GM23338 (cell line): ENCODE measurements around the gene PNMA8B. TPM values are rescaled to one million over a fixed set of nuclear protein-coding genes. Genes with fewer than 3 reads are reported as not detected.

Source experiments
- ATAC-seq: fragments of 200-7000 bp; cut with Tn5 transposase; 3 replicates; pipeline ENCODE4 v1.9.1; 2020
- DNase-seq: peaks from one replicate; pipeline ENCODE4 v3.0.0-alpha.2; 2015; ENCODE audit warnings: low spot score
- H2AFZ ChIP-seq: fragments of 200-600 bp; sonication (generic); 2 replicates; pipeline ENCODE4 v1.8.0; 2016; ENCODE audit warnings: antibody characterized with exemption, mild to moderate bottlenecking, moderate library complexity
- H3F3A ChIP-seq: fragments of 200-600 bp; sonication (generic); replicated peaks from 2 replicates; pipeline ENCODE4 v1.8.0; 2017; ENCODE audit warnings: antibody characterized with exemption, mixed run types, low read depth
- H3K27ac ChIP-seq: fragments of 200-600 bp; sonication (generic); 2 replicates; pipeline ENCODE4 v1.6.1; 2016; ENCODE audit warnings: low read depth
- H3K27me3 ChIP-seq: fragments of 200-600 bp; sonication (generic); 2 replicates; pipeline ENCODE4 v1.8.0; 2016; ENCODE audit warnings: mild to moderate bottlenecking, mixed run types, moderate library complexity; ENCODE audit not compliant: insufficient read depth
- H3K36me3 ChIP-seq: fragments of 200-600 bp; sonication (generic); 2 replicates; pipeline ENCODE4 v1.8.0; 2016; ENCODE audit warnings: mild to moderate bottlenecking; ENCODE audit not compliant: insufficient read depth
- H3K4me1 ChIP-seq: fragments of 200-600 bp; sonication (generic); 2 replicates; pipeline ENCODE4 v1.8.0; 2016; ENCODE audit warnings: mild to moderate bottlenecking, moderate library complexity; ENCODE audit not compliant: insufficient read depth
- H3K4me2 ChIP-seq: fragments of 200-600 bp; sonication (generic); 2 replicates; pipeline ENCODE4 v1.7.1; 2017; ENCODE audit warnings: mixed run types
- H3K4me3 ChIP-seq: fragments of 200-600 bp; sonication (generic); 2 replicates; pipeline ENCODE4 v1.6.1; 2016; ENCODE audit warnings: mixed run types
- H3K79me2 ChIP-seq: fragments of 200-600 bp; sonication (generic); replicated peaks from 2 replicates; pipeline ENCODE4 v1.8.0; 2017; ENCODE audit warnings: mild to moderate bottlenecking; ENCODE audit not compliant: insufficient read depth
- H3K9me2 ChIP-seq: fragments of 200-600 bp; sonication (generic); 2 replicates; pipeline ENCODE4 v1.8.0; 2017; ENCODE audit not compliant: insufficient read depth
- H4K20me1 ChIP-seq: fragments of 200-600 bp; sonication (generic); replicated peaks from 2 replicates; pipeline ENCODE4 v1.8.0; 2017; ENCODE audit warnings: mild to moderate bottlenecking; ENCODE audit not compliant: insufficient read depth
- H3K27ac Mint-ChIP-seq: 2 replicates; pipeline ENCODE4 v1.8.0; 2020; ENCODE audit warnings: inconsistent platforms, mild to moderate bottlenecking, moderate library complexity, mixed read lengths
- H3K27me3 Mint-ChIP-seq: 3 replicates; pipeline ENCODE4 v1.8.0; 2022; ENCODE audit warnings: low read depth, mild to moderate bottlenecking, moderate library complexity, mixed read lengths, inconsistent platforms; ENCODE audit not compliant: insufficient read depth, poor library complexity
- H3K36me3 Mint-ChIP-seq: 3 replicates; pipeline ENCODE4 v1.8.0; 2021; ENCODE audit warnings: low read depth, mild to moderate bottlenecking, inconsistent platforms, moderate library complexity, mixed read lengths
- H3K4me1 Mint-ChIP-seq: 3 replicates; pipeline ENCODE4 v1.8.0; 2020; ENCODE audit warnings: mild to moderate bottlenecking, inconsistent platforms, mixed read lengths
- H3K4me3 Mint-ChIP-seq: 3 replicates; pipeline ENCODE4 v1.8.0; 2021; ENCODE audit warnings: moderate library complexity, mild to moderate bottlenecking, inconsistent platforms, mixed read lengths
- H3K9me3 Mint-ChIP-seq: 3 replicates; pipeline ENCODE4 v1.8.0; 2020; ENCODE audit warnings: moderate library complexity, mild to moderate bottlenecking, inconsistent platforms, mixed read lengths
- ETS1 ChIP-seq: IDR thresholded peaks from 2 replicates; pipeline ENCODE4 v1.6.1; 2016; ENCODE audit warnings: antibody characterized with exemption
- EZH2phosphoT487 ChIP-seq: fragments of 200-600 bp; sonication (generic); IDR thresholded peaks from one replicate; pipeline ENCODE4 v1.8.1; 2018; ENCODE audit warnings: antibody characterized with exemption; ENCODE audit not compliant: unreplicated experiment
- JUNB ChIP-seq: IDR thresholded peaks from one replicate; pipeline ENCODE4 v1.6.1; 2016; ENCODE audit warnings: antibody characterized with exemption; ENCODE audit not compliant: unreplicated experiment
- NANOG ChIP-seq: IDR thresholded peaks from 2 replicates; pipeline ENCODE4 v1.6.1; 2016; ENCODE audit warnings: antibody characterized with exemption, borderline replicate concordance
- POLR2AphosphoS5 ChIP-seq: IDR thresholded peaks from 2 replicates; pipeline ENCODE4 v1.6.1; 2016; ENCODE audit warnings: antibody characterized with exemption, low read depth
- ZNF462 ChIP-seq: fragments of 250-450 bp; sonication (Bioruptor Pico); IDR thresholded peaks from 2 replicates; pipeline ENCODE4 v1.5.0; 2020; ENCODE audit warnings: mild to moderate bottlenecking, moderate library complexity
- polyA plus RNA-seq: library from polyadenylated mRNA; unstranded; fragments of >200 nt; fragmentation: Nextera tagmentation; extraction: Ambion mirVana; gene quantifications from 2 replicates; pipeline ENCODE4 v1.2.1, GENCODE V29; 2016
- total RNA-seq: library from RNA; depleted of rRNA; stranded (reverse); fragments of >200 nt; shearing (Covaris generic); gene quantifications from 2 replicates; pipeline ENCODE4 v1.2.3, GENCODE V29; 2014

Gene PNMA8B
- total and polyA plus RNA-seq, 2 experiments from 2014 or later: 0.44 to 1.7 TPM

DNA sequence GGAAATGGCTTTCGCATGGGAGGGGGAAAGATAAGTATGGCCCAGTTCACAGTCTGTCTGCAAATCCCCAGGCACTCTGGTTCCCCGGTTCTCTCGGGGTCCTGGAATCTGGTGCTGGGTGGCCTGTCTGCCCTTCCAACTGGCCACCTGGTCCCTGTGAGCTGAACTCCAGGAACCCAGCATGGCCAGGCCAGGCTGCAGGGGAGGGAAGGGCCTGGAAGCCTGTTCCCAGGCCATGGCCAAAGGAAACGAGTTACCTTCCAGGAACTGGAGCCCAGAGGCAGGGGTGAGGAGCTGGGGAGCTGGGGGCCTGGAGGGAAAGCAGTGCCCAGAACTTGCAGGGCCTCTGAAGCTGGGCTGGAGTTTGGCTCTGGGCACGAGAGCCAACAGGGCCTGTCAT is 47.8 kb downstream of the PNMA8B start (continued):
- TF ChIP-seq ZNF462 (CRISPR knock-in tag): no peak
- TF ChIP-seq POLR2AphosphoS5: no peak
- TF ChIP-seq EZH2phosphoT487: no peak

- Mint-ChIP-seq H3K27me3 (no peaks in the 10 kb centered on the region), H3K9me3 (peaks cover 7% of the 10 kb centered on the region; the same call in 2 of the 3 replicates)
- TF ChIP-seq EZH2phosphoT487 (no peak), JUNB (no peak), ZNF462 (CRISPR knock-in tag) (no peak), ETS1 (no peak), NANOG (no peak), POLR2AphosphoS5 (no peak)
Observed at GRCh38 chr19:46447006-46447405, 48.7 kb downstream of the PNMA8B start.

More at GRCh38 chr19:46447006-46447405, 48.7 kb downstream of the PNMA8B start:
- no peak overlapping the region for H3K4me3 ChIP-seq
- no peak overlapping the region for H3K4me3 Mint-ChIP-seq
- H3K27ac Mint-ChIP-seq: no peak overlapping the region
- no peaks in the 10 kb centered on the region; the same call in 1 of the 2 replicates for H4K20me1 ChIP-seq
- no peak for ATAC-seq
- H3K9me2 ChIP-seq: no peaks in the 10 kb centered on the region
- no peak overlapping the region for H2AFZ ChIP-seq
- H3K4me1 Mint-ChIP-seq: no peaks in the 10 kb centered on the region
- no peaks in the 10 kb centered on the region for H3K36me3 ChIP-seq
- H3K4me1 ChIP-seq: no peaks in the 10 kb centered on the region
- no peaks in the 10 kb centered on the region for H3K79me2 ChIP-seq
- H3F3A ChIP-seq: no peaks in the 10 kb centered on the region
- no peak overlapping the region for H3K4me2 ChIP-seq
- no peak for DNase-seq
- H3K36me3 Mint-ChIP-seq: no peaks in the 10 kb centered on the region
- no peaks in the 10 kb centered on the region for H3K27me3 ChIP-seq
- no peak overlapping the region for H3K27ac ChIP-seq
